Stimulated activated CD4-positive, alpha-beta T cell treated with anti-CD3 and anti-CD28 coated beads, Interleukin-2, amount 100 ng/mL, for 24 hours (primary cell): ENCODE results near the gene PSMC3IP.
"Not testable (repeated sequence)": the region's sequence is repeated elsewhere in the genome, so short reads cannot be mapped to it uniquely, and the experiment has no call there.

Experiments
- DNase-seq, 2 donors: peaks; one replicate each; pipeline ENCODE4 v3.0.0-alpha.2; 2020

Gene PSMC3IP

GRCh38 chr17:42559075-42559474 lies 18.5 kb downstream of the PSMC3IP start:
- DNase-seq, result no peak

- not testable (repeated sequence) for DNase-seq
Observed at GRCh38 chr17:42555961-42556617, 21.4 kb downstream of the PSMC3IP start.

- DNase-seq, result no peak
Observed at GRCh38 chr17:42555122-42555622, 22.4 kb downstream of the PSMC3IP start.

GRCh38 chr17:42554250-42555121 lies 23.0 kb downstream of the PSMC3IP start:
- DNase-seq, result peak; percentile 73 to 86

GRCh38 chr17:42553866-42554249 lies 23.7 kb downstream of the PSMC3IP start:
- peak in 1 of 2 donors; percentile 31 for DNase-seq

- DNase-seq, result no peak
Observed at GRCh38 chr17:42553161-42553818, 24.2 kb downstream of the PSMC3IP start.

GRCh38 chr17:42552736-42553135 lies 24.8 kb downstream of the PSMC3IP start, which contains the start of gene HSD17B1:
Gene HSD17B1 (plus strand): TSS chr17:42552923. CDS start chr17:42552934, 11 bp downstream.
- DNase-seq, result not testable (repeated sequence)

GRCh38 chr17:42548993-42549755 lies 28.4 kb downstream of the PSMC3IP start:
- DNase-seq, result no peak

- peak; percentile 83 to 89 for DNase-seq
Observed at GRCh38 chr17:42548070-42548837, 29.3 kb downstream of the PSMC3IP start.

GRCh38 chr17:42547698-42548069 lies 29.8 kb downstream of the PSMC3IP start:
- DNase-seq, result no peak

GRCh38 chr17:42547001-42547461 lies 30.5 kb downstream of the PSMC3IP start:
- DNase-seq, result no peak

GRCh38 chr17:42545755-42546505 lies 31.6 kb downstream of the PSMC3IP start:
- DNase-seq, result not testable (repeated sequence)

GRCh38 chr17:42544874-42545283 lies 32.6 kb downstream of the PSMC3IP start:
- DNase-seq, result no peak

GRCh38 chr17:42543190-42544079 lies 34.1 kb downstream of the PSMC3IP start:
- DNase-seq, result no peak

GRCh38 chr17:42541041-42541833 lies 36.3 kb downstream of the PSMC3IP start:
- DNase-seq, result no peak

GRCh38 chr17:42540558-42540957 lies 37.0 kb downstream of the PSMC3IP start:
- DNase-seq, result not testable (repeated sequence)

- DNase-seq, result no peak
Observed at GRCh38 chr17:42538482-42538881, 39.0 kb downstream of the PSMC3IP start.

GRCh38 chr17:42537826-42538451 lies 39.6 kb downstream of the PSMC3IP start:
- DNase-seq, result no peak
